SJSA1 (cell line): ENCODE measurements around the gene JAKMIP2. TPM values are rescaled to one million over a fixed set of nuclear protein-coding genes. Genes with fewer than 3 reads are reported as not detected.

Source experiments
- DNase-seq, 2 experiments: peaks; one replicate each; pipeline ENCODE4 v3.0.0-alpha.2; 2015 to 2020; ENCODE audit warnings: low spot score in 2 of 2, low read depth in 1 of 2
- H3K27ac ChIP-seq: fragments of 250-450 bp; sonication (Bioruptor Pico); 2 replicates; pipeline ENCODE4 v1.5.1; 2020; ENCODE audit warnings: mild to moderate bottlenecking, moderate library complexity
- H3K27me3 ChIP-seq: fragments of 250-450 bp; sonication (Bioruptor Pico); replicated peaks from 2 replicates; pipeline ENCODE4 v1.5.1; 2020; ENCODE audit warnings: mild to moderate bottlenecking, moderate library complexity
- H3K36me3 ChIP-seq: fragments of 250-450 bp; sonication (Bioruptor Pico); 2 replicates; pipeline ENCODE4 v1.5.1; 2020; ENCODE audit warnings: mild to moderate bottlenecking
- H3K4me1 ChIP-seq: fragments of 250-450 bp; sonication (Bioruptor Pico); replicated peaks from 2 replicates; pipeline ENCODE4 v1.6.1; 2021; ENCODE audit warnings: mild to moderate bottlenecking
- H3K4me3 ChIP-seq: fragments of 250-450 bp; sonication (Bioruptor Pico); 2 replicates; pipeline ENCODE4 v1.5.1; 2020; ENCODE audit warnings: mild to moderate bottlenecking
- H3K9me3 ChIP-seq: fragments of 250-450 bp; sonication (Bioruptor Pico); replicated peaks from 2 replicates; pipeline ENCODE4 v1.5.1; 2020; ENCODE audit warnings: mild to moderate bottlenecking
- total RNA-seq: library from RNA; depleted of rRNA; stranded (reverse); fragments of >200 nt; shearing (Covaris generic); gene quantifications from 2 replicates; pipeline ENCODE4 v1.2.3, GENCODE V29; 2014

JAKMIP2 gene
- total RNA-seq, 1 experiment from 2014 or later = 0.79 TPM

- Histone ChIP-seq H3K9me3 (no peaks in the 10 kb centered on the region), H3K4me3 (no peak overlapping the region)
- DNase-seq = no peak
Measured at GRCh38 chr5:147689426-147689825, 93.1 kb downstream of the JAKMIP2 start.

GRCh38 chr5:147688656-147689356 lies 93.7 kb downstream of the JAKMIP2 start:
- H3K36me3 ChIP-seq = no peaks in the 10 kb centered on the region
- DNase-seq = no peak
- no peak overlapping the region for H3K27ac ChIP-seq
- peaks cover 5% of the 10 kb centered on the region; the same call in 1 of the 2 replicates for H3K27me3 ChIP-seq
- no peak overlapping the region for H3K4me3 ChIP-seq
- H3K9me3 ChIP-seq = no peaks in the 10 kb centered on the region
- H3K4me1 ChIP-seq = no peaks in the 10 kb centered on the region

More at GRCh38 chr5:147689426-147689825, 93.1 kb downstream of the JAKMIP2 start:
- Histone ChIP-seq H3K4me1 (no peaks in the 10 kb centered on the region), H3K27ac (no peak overlapping the region), H3K27me3 (peaks cover 5% of the 10 kb centered on the region; the same call in 1 of the 2 replicates), H3K36me3 (no peaks in the 10 kb centered on the region)

- Histone ChIP-seq H3K4me1 (no peaks in the 10 kb centered on the region), H3K9me3 (no peaks in the 10 kb centered on the region), H3K36me3 (no peaks in the 10 kb centered on the region), H3K27me3 (peaks cover 5% of the 10 kb centered on the region; the same call in 1 of the 2 replicates), H3K4me3 (no peak overlapping the region), H3K27ac (no peak overlapping the region)
- DNase-seq = no peak
Measured at GRCh38 chr5:147687118-147687517, 95.4 kb downstream of the JAKMIP2 start.

GRCh38 chr5:147686421-147686820 lies 96.1 kb downstream of the JAKMIP2 start:
- no peaks in the 10 kb centered on the region for H3K4me1 ChIP-seq
- H3K9me3 ChIP-seq = no peaks in the 10 kb centered on the region
- H3K27ac ChIP-seq = no peak overlapping the region
- H3K36me3 ChIP-seq = no peaks in the 10 kb centered on the region
- peaks cover 5% of the 10 kb centered on the region; the same call in 1 of the 2 replicates for H3K27me3 ChIP-seq
- no peak for DNase-seq
- no peak overlapping the region for H3K4me3 ChIP-seq

GRCh38 chr5:147685993-147686392 lies 96.5 kb downstream of the JAKMIP2 start:
- no peaks in the 10 kb centered on the region for H3K36me3 ChIP-seq
- H3K4me1 ChIP-seq = no peaks in the 10 kb centered on the region
- no peak overlapping the region for H3K4me3 ChIP-seq
- no peaks in the 10 kb centered on the region for H3K9me3 ChIP-seq
- no peak overlapping the region for H3K27ac ChIP-seq
- H3K27me3 ChIP-seq = peaks cover 5% of the 10 kb centered on the region; the same call in 1 of the 2 replicates
- no peak for DNase-seq

GRCh38 chr5:147675168-147675567 lies 107.4 kb downstream of the JAKMIP2 start:
- no peak for DNase-seq
- no peak overlapping the region for H3K4me3 ChIP-seq
- no peaks in the 10 kb centered on the region for H3K4me1 ChIP-seq

GRCh38 chr5:147674411-147674810 lies 108.1 kb downstream of the JAKMIP2 start:
- H3K9me3 ChIP-seq = no peaks in the 10 kb centered on the region
- peaks cover 6% of the 10 kb centered on the region; the same call in 1 of the 2 replicates for H3K27me3 ChIP-seq
- no peak overlapping the region for H3K27ac ChIP-seq
- H3K4me3 ChIP-seq = no peak overlapping the region
- H3K4me1 ChIP-seq = no peaks in the 10 kb centered on the region
- no peaks in the 10 kb centered on the region for H3K36me3 ChIP-seq
- DNase-seq = no peak

More at GRCh38 chr5:147675168-147675567, 107.4 kb downstream of the JAKMIP2 start:
- Histone ChIP-seq H3K27me3 (peaks cover 6% of the 10 kb centered on the region; the same call in 1 of the 2 replicates), H3K27ac (no peak overlapping the region), H3K9me3 (no peaks in the 10 kb centered on the region), H3K36me3 (no peaks in the 10 kb centered on the region)

GRCh38 chr5:147673791-147674190 lies 108.7 kb downstream of the JAKMIP2 start:
- H3K36me3 ChIP-seq = no peaks in the 10 kb centered on the region
- peaks cover 6% of the 10 kb centered on the region; the same call in 1 of the 2 replicates for H3K27me3 ChIP-seq
- H3K9me3 ChIP-seq = no peaks in the 10 kb centered on the region
- DNase-seq = no peak
- no peaks in the 10 kb centered on the region for H3K4me1 ChIP-seq
- H3K27ac ChIP-seq = no peak overlapping the region
- H3K4me3 ChIP-seq = no peak overlapping the region

GRCh38 chr5:147673266-147673665 lies 109.3 kb downstream of the JAKMIP2 start:
- no peak overlapping the region for H3K27ac ChIP-seq
- peaks cover 6% of the 10 kb centered on the region; the same call in 1 of the 2 replicates for H3K27me3 ChIP-seq

GRCh38 chr5:147671365-147671764 lies 111.2 kb downstream of the JAKMIP2 start:
- no peak overlapping the region for H3K4me3 ChIP-seq
- H3K9me3 ChIP-seq = no peaks in the 10 kb centered on the region
- DNase-seq = no peak
- peaks cover 6% of the 10 kb centered on the region; the same call in 1 of the 2 replicates for H3K27me3 ChIP-seq
- H3K4me1 ChIP-seq = no peaks in the 10 kb centered on the region
- H3K27ac ChIP-seq = no peak overlapping the region
- no peaks in the 10 kb centered on the region for H3K36me3 ChIP-seq

More at GRCh38 chr5:147673266-147673665, 109.3 kb downstream of the JAKMIP2 start:
- no peak overlapping the region for H3K4me3 ChIP-seq
- no peaks in the 10 kb centered on the region for H3K4me1 ChIP-seq
- no peaks in the 10 kb centered on the region for H3K9me3 ChIP-seq
- no peak for DNase-seq
- no peaks in the 10 kb centered on the region for H3K36me3 ChIP-seq

- DNase-seq = no peak
- Histone ChIP-seq H3K36me3 (no peaks in the 10 kb centered on the region), H3K4me1 (no peaks in the 10 kb centered on the region), H3K9me3 (no peaks in the 10 kb centered on the region), H3K4me3 (no peak overlapping the region), H3K27ac (no peak overlapping the region), H3K27me3 (peaks cover 6% of the 10 kb centered on the region; the same call in 1 of the 2 replicates)
Measured at GRCh38 chr5:147670815-147671214, 111.7 kb downstream of the JAKMIP2 start.

GRCh38 chr5:147669169-147669869 lies 113.2 kb downstream of the JAKMIP2 start:
- Histone ChIP-seq H3K4me3 (no peak overlapping the region), H3K9me3 (no peaks in the 10 kb centered on the region)

GRCh38 chr5:147668385-147668784 lies 114.1 kb downstream of the JAKMIP2 start:
- no peak overlapping the region for H3K4me3 ChIP-seq
- H3K27ac ChIP-seq = no peak overlapping the region
- H3K9me3 ChIP-seq = no peaks in the 10 kb centered on the region
- H3K27me3 ChIP-seq = no peaks in the 10 kb centered on the region
- H3K4me1 ChIP-seq = no peaks in the 10 kb centered on the region
- no peak for DNase-seq
- H3K36me3 ChIP-seq = no peaks in the 10 kb centered on the region

More at GRCh38 chr5:147669169-147669869, 113.2 kb downstream of the JAKMIP2 start:
- Histone ChIP-seq H3K27me3 (peaks cover 6% of the 10 kb centered on the region; the same call in 1 of the 2 replicates), H3K27ac (no peak overlapping the region), H3K36me3 (no peaks in the 10 kb centered on the region), H3K4me1 (no peaks in the 10 kb centered on the region)
- DNase-seq = no peak

- no peaks in the 10 kb centered on the region for H3K27me3 ChIP-seq
- no peaks in the 10 kb centered on the region for H3K9me3 ChIP-seq
- H3K4me1 ChIP-seq = no peaks in the 10 kb centered on the region
- no peak overlapping the region for H3K4me3 ChIP-seq
- H3K36me3 ChIP-seq = no peaks in the 10 kb centered on the region
- H3K27ac ChIP-seq = no peak overlapping the region
- no peak for DNase-seq
Measured at GRCh38 chr5:147667363-147667762, 115.2 kb downstream of the JAKMIP2 start.
